Hepatocyte (in vitro differentiated cells): Measurements from ENCODE around the gene PLCH2. TPM values are rescaled to one million over a fixed set of nuclear protein-coding genes. Genes with fewer than 3 reads are reported as not detected.

Source experiments
- DNase-seq: peaks from one replicate; pipeline ENCODE4 v3.0.0-alpha.2; 2016; ENCODE audit warnings: low spot score
- H2AFZ ChIP-seq: fragments of 200-600 bp; sonication (generic); 2 replicates; pipeline ENCODE4 v1.6.0; 2016; ENCODE audit warnings: antibody characterized with exemption, mild to moderate bottlenecking
- H3K27ac ChIP-seq: fragments of 200-600 bp; sonication (generic); 2 replicates; pipeline ENCODE4 v1.5.1; 2016; ENCODE audit warnings: mild to moderate bottlenecking
- H3K27me3 ChIP-seq: fragments of 200-600 bp; sonication (generic); 2 replicates; pipeline ENCODE4 v1.6.1; 2016
- H3K36me3 ChIP-seq: fragments of 200-600 bp; sonication (generic); replicated peaks from 2 replicates; pipeline ENCODE4 v1.5.1; 2016; ENCODE audit warnings: low read depth; ENCODE audit not compliant: insufficient read depth
- H3K4me1 ChIP-seq: fragments of 200-600 bp; sonication (generic); 2 replicates; pipeline ENCODE4 v1.5.1; 2016; ENCODE audit warnings: mild to moderate bottlenecking, moderate library complexity; ENCODE audit not compliant: insufficient read depth
- H3K4me2 ChIP-seq: fragments of 200-600 bp; sonication (generic); 2 replicates; pipeline ENCODE4 v1.6.0; 2016
- H3K4me3 ChIP-seq: fragments of 200-600 bp; sonication (generic); 2 replicates; pipeline ENCODE4 v1.5.1; 2016; ENCODE audit warnings: mild to moderate bottlenecking
- H3K79me2 ChIP-seq: fragments of 200-600 bp; sonication (generic); 2 replicates; pipeline ENCODE4 v1.6.0; 2017; ENCODE audit warnings: mild to moderate bottlenecking
- H3K9me2 ChIP-seq: fragments of 200-600 bp; sonication (generic); replicated peaks from 2 replicates; pipeline ENCODE4 v1.6.0; 2017; ENCODE audit warnings: mild to moderate bottlenecking; ENCODE audit not compliant: insufficient read depth
- H3K9me3 ChIP-seq: fragments of 200-600 bp; sonication (generic); 2 replicates; pipeline ENCODE4 v1.5.1; 2016; ENCODE audit warnings: low read depth, mild to moderate bottlenecking
- H4K20me1 ChIP-seq: fragments of 200-600 bp; sonication (generic); 2 replicates; pipeline ENCODE4 v1.6.0; 2016; ENCODE audit warnings: mild to moderate bottlenecking; ENCODE audit not compliant: insufficient read depth, poor library complexity, severe bottlenecking
- EZH2 ChIP-seq: fragments of 200-600 bp; sonication (generic); IDR thresholded peaks from 2 replicates; pipeline ENCODE4 v1.6.1; 2016; ENCODE audit warnings: antibody characterized with exemption, mild to moderate bottlenecking, borderline replicate concordance
- EZH2phosphoT487 ChIP-seq: fragments of 200-600 bp; sonication (generic); IDR thresholded peaks from one replicate; pipeline ENCODE4 v1.6.1; 2018; ENCODE audit warnings: antibody characterized with exemption, mild to moderate bottlenecking, low read depth, moderate library complexity; ENCODE audit not compliant: unreplicated experiment, severe bottlenecking
- WGBS: methylation state at CpG from one replicate; pipeline ENCODE4 v1.1.6; 2016; ENCODE audit warnings: low lambda C conversion rate; ENCODE audit errors: missing lambda C conversion rate; 5-methylcytosine and 5-hydroxymethylcytosine counted together
- polyA plus RNA-seq: library from polyadenylated mRNA; unstranded; fragments of >200 nt; fragmentation: Nextera tagmentation; extraction: Ambion mirVana; gene quantifications from 2 replicates; pipeline ENCODE4 v1.2.1, GENCODE V29; 2016
- total RNA-seq: library from RNA; depleted of rRNA; stranded (reverse); fragments of >200 nt; gene quantifications from 2 replicates; pipeline ENCODE4 v1.2.3, GENCODE V29; 2014
- TF ChIP-seq, protein P1 (sequence below): fragments of 200-600 bp; sonication (generic); IDR thresholded peaks from 2 replicates; pipeline ENCODE4 v1.5.1; 2016; ENCODE audit warnings: antibody characterized with exemption, mild to moderate bottlenecking; ENCODE audit not compliant: poor library complexity

Gene PLCH2
- total and polyA plus RNA-seq, 2 experiments from 2014 or later: 1.3 to 3.4 TPM

DNA sequence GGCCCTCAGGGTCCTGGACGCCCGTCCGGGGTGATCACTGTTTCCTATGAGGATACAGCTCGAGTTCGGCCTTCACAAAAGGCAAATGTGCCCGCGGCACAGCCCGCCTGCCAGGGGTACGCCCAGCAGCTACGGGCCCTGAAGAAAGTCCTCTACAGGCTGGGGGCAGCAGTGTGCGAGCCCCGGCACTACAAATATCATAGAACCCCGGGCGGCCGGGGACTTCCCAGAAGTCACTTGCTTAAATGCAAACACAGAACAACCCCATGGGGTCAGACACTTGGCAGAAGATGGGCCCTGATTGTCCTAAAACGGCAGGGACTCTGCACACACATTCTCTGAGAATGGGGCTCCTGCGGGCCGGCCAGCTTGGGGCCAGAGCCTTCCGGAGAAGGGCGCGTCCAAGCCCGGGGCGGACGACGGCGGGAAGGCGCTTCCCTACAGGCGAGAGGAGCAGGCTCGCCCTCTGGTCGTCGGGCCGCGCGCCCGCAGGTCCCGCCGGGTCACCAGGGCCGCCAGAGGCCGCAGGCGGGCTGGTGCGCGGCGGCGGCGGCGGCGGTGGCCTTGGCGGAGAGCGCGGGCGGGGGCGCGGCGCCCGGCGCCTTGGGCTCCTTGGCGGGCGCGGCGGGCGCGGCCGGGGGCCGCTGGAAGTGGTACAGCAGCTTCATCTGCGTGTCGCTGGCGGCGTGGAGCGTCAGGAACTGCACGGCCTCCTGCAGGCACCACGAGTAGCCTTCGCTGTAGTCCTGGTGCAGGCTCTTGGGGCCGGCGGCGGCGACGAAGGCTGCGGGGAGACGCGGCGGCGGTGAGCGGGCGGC is 53.1 kb downstream of the PLCH2 start:
- WGBS: 6% methylated on average over 60 of the region's 84 CpGs
- Histone ChIP-seq H3K9me2 (no peaks in the 10 kb centered on the region), H2AFZ (no peak overlapping the region), H3K4me2 (peak overlapping the region; percentile 72), H3K36me3 (no peaks in the 10 kb centered on the region), H3K79me2 (peaks cover 18% of the 10 kb centered on the region), H4K20me1 (peaks cover 18% of the 10 kb centered on the region), H3K4me1 (peaks cover 24% of the 10 kb centered on the region), H3K4me3 (no peak overlapping the region), H3K27me3 (peaks cover 43% of the 10 kb centered on the region), H3K27ac (no peak overlapping the region), H3K9me3 (no peaks in the 10 kb centered on the region)
- TF ChIP-seq EZH2phosphoT487 (peak; percentile 87), EZH2 (peak; percentile 55)
- TF ChIP-seq, protein P1, sequence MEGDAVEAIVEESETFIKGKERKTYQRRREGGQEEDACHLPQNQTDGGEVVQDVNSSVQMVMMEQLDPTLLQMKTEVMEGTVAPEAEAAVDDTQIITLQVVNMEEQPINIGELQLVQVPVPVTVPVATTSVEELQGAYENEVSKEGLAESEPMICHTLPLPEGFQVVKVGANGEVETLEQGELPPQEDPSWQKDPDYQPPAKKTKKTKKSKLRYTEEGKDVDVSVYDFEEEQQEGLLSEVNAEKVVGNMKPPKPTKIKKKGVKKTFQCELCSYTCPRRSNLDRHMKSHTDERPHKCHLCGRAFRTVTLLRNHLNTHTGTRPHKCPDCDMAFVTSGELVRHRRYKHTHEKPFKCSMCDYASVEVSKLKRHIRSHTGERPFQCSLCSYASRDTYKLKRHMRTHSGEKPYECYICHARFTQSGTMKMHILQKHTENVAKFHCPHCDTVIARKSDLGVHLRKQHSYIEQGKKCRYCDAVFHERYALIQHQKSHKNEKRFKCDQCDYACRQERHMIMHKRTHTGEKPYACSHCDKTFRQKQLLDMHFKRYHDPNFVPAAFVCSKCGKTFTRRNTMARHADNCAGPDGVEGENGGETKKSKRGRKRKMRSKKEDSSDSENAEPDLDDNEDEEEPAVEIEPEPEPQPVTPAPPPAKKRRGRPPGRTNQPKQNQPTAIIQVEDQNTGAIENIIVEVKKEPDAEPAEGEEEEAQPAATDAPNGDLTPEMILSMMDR: peak; percentile 3
- DNase-seq: peak; percentile 64

DNA sequence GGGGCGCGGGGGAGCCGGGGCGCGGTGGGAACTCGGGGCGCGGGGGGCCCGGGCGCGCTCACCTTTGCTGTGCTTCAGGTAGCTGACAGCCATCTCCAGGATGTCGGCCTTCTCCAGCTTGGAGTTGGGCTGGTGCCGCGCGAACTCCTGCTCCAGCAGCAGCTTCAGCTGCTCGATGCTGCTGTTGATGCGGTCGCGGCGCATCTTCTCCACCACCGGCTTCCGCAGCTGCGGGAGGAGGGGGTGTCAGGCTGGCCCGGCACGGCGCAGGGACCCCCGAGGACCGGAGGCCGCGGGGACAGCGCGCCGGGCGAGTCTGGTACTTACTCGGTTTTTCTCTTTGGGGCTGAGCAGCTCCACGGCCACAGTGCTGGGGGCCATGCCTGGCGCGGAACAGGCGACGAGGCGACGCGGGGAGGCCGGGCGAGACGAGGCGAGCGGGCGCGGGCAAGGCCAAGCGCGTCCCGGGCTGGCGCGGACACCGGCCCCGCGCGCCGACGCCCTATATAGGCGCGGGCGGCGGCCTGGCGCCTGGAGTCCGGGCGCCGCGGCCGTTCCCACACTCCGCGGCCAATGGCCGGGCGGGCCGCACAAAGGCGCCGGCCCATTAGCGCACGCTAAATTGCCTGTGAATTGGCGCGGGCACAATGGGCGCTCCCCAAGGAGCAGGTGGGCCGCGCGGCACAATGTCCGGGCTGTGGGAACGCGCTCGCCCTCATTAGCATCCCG is 53.9 kb downstream of the PLCH2 start, which contains the start of gene HES5:
Gene HES5, minus strand, starts transcription at position 480 of the 729 bp plus-strand sequence. Its CDS starts 99 bp downstream, at position 381.
- H2AFZ ChIP-seq: no peak within 1 kb of the TSS
- DNase-seq: no peak
- TF ChIP-seq, protein P1: no peak
- TF ChIP-seq EZH2phosphoT487 (peak; percentile 81), EZH2 (peak; percentile 91)
- peaks cover 10% of the 10 kb centered on the region for H4K20me1 ChIP-seq
- H3K9me2 ChIP-seq: no peaks in the 10 kb centered on the region
- peaks cover 43% of the 10 kb centered on the region for H3K27me3 ChIP-seq
- H3K4me3 ChIP-seq: no peak within 1 kb of the TSS
- peak within 1 kb of the TSS; percentile 72 for H3K4me2 ChIP-seq
- no peaks in the 10 kb centered on the region for H3K9me3 ChIP-seq
- peaks cover 10% of the 10 kb centered on the region for H3K79me2 ChIP-seq
- H3K4me1 ChIP-seq: peaks cover 26% of the 10 kb centered on the region
- no peaks in the 10 kb centered on the region for H3K36me3 ChIP-seq
- 1% methylated on average over 46 of the region's 91 CpGs for WGBS
- no peak within 1 kb of the TSS for H3K27ac ChIP-seq

DNA sequence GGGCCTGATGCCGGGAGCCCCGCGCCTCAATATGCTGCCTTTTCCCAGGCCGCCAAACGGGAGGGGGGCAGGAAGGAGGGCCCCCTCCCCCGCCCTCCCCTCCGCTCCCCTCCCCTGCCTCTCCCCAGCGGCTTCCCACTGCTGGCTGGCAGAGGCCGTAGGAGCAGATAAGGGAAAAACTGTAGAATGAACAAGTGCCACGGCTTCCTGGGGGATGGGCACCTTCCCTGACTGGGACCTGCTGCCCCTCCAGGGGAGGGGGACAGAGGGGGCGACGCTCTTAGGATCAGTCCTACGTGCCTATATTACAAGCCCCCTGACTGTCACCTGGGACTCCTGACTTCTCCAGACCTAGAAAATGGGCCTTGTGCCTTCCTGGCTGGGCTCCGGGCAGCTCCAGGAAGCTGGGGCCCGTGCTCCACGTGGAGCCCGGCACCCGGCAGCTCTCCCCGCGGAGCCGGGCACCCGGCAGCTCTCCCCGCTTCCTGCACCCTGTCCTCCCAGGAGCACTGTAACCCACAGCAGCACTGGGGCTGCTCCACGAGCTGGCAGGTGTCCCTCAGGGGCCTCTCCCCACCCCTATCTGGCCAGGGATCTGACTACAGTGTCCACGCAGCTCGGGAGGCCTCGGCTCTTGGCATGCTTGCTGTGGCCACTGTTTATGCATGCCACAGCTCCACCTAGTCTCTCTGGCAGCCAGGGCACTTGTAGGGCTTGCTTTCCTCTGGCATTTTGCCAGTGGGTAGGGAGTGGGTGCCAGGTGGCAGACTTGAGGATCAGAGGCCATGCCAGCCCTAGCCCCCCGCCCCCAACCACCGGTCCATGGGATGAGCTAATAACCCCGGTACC is 54.6 kb downstream of the PLCH2 start:
- Histone ChIP-seq H3K36me3 (no peaks in the 10 kb centered on the region), H3K27ac (no peak overlapping the region), H3K79me2 (peaks cover 2% of the 10 kb centered on the region), H3K9me2 (no peaks in the 10 kb centered on the region), H3K4me2 (peak overlapping the region; percentile 72), H3K4me3 (no peak overlapping the region), H3K9me3 (no peaks in the 10 kb centered on the region), H2AFZ (no peak overlapping the region), H3K27me3 (peaks cover 43% of the 10 kb centered on the region), H4K20me1 (peaks cover 2% of the 10 kb centered on the region), H3K4me1 (peaks cover 26% of the 10 kb centered on the region)
- TF ChIP-seq EZH2 (peak; percentile 71), EZH2phosphoT487 (no peak)
- TF ChIP-seq, protein P1: no peak
- 61% methylated on average over 21 of the region's 30 CpGs for WGBS
- no peak for DNase-seq
